ENCODE measurements around the gene ABHD12. TPM values are rescaled to one million over a fixed set of nuclear protein-coding genes. Genes with fewer than 3 reads are reported as not detected.
"Not testable (repeated sequence)": the region's sequence is repeated elsewhere in the genome, so short reads cannot be mapped to it uniquely, and the experiment has no call there.

The ABHD12 gene
- total RNA-seq, 1 donor from 2014 or later, result 58.0 TPM

DNA sequence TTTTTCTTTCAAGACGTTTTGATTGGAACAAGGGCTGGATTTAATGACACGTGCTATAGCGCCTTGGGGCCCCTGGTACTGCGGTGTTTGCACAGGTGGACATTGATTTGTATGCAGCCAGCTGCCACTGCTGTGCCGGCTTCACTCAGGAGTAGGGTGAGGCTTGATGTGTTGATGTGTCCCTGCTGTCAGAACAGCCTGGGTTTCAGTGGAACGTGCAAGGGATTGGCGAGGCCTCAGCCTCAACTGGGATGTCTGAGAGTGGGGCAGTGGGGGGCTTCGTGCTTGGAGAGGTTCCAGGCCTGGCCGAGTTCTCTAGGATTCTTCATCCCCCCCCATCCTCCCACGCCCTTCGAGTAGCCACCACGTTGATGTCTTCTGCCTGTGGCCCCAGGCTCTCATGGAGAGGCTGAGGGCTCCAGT lies 119.8 kb downstream of the ABHD12 start:
- peak in 1 of 2 experiments; percentile 14 for DNase-seq (ENCODE audit: low spot score in 2 of 2, unreplicated experiment in 2 of 2)
- Mint-ChIP-seq H3K4me3 (no peak overlapping the region), H3K4me1 (no peaks in the 10 kb centered on the region), H3K27ac (no peak overlapping the region), H3K36me3 (peaks cover 35% of the 10 kb centered on the region), H3K9me3 (no peaks in the 10 kb centered on the region), H3K27me3 (ENCODE audit: low read depth) (no peaks in the 10 kb centered on the region)
- no peak for TF ChIP-seq CTCF (IDR thresholded peaks at IDR 0.05; ENCODE audit: unreplicated experiment)

DNA sequence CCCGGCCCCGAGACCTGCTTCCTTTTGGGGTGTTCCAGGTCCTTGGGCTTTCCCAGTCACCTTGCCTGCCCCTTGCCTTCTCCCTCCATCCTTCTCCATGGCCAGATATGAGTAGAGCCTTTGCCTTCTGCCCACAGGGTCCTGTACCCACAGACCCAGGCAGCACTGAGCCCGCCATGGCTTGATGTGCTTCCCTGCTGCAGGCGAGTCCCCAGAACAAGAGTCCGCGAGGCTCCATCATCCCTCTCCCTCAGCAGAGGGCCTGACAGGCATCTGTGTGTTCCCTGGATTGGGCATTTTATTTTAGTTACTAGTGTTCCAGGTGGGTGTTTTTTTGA lies 120.8 kb downstream of the ABHD12 start:
- H3K9me3 Mint-ChIP-seq, result no peaks in the 10 kb centered on the region
- no peak overlapping the region for H3K27ac Mint-ChIP-seq
- no peak overlapping the region for H3K4me3 Mint-ChIP-seq
- peak in 1 of 2 experiments; percentile 33 for DNase-seq (ENCODE audit: low spot score in 2 of 2, unreplicated experiment in 2 of 2)
- TF ChIP-seq CTCF (IDR thresholded peaks at IDR 0.05; ENCODE audit: unreplicated experiment), result no peak
- no peaks in the 10 kb centered on the region for H3K4me1 Mint-ChIP-seq
- H3K36me3 Mint-ChIP-seq, result peaks cover 35% of the 10 kb centered on the region
- H3K27me3 Mint-ChIP-seq (ENCODE audit: low read depth), result no peaks in the 10 kb centered on the region

DNA sequence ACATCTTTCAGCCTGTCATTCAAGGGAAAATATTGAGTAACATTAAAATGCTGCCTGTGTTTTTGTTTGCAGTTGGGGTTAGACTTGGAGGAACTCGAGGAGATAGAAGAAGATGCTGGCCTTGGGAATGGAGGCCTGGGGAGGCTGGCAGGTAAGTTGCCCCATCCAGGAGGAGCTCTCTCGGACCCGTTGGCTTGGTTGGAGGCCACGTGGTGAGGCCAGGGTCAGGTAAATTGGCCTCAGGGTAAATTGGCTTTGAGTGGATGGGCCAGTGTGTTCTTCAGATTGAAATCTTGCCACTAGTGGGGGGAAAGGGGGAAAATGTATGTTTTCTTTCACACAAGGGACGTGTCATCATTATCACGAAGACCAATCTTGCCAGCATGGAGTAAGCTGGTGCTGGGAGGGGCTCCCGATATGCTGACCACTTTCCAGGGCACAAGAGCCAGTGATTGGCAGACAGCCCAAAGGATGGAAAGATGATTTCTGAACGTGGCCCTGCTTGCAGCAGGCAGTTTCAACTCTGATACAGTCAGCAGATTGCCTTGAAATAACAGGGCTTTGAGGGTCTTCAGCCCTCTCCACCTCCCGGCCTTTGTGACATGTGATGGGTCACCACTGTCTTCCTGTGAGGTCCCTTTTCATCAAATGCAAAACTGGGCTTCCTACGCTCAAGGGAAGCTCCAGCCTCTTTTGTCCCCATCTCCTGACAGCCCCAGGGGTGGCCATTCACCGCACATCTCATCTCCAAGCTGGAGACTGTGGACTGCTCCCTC lies 121.4 kb downstream of the ABHD12 start:
- Mint-ChIP-seq H3K27me3 (ENCODE audit: low read depth) (no peaks in the 10 kb centered on the region), H3K4me1 (no peaks in the 10 kb centered on the region), H3K4me3 (no peak overlapping the region), H3K9me3 (peaks cover 5% of the 10 kb centered on the region), H3K27ac (no peak overlapping the region), H3K36me3 (peaks cover 38% of the 10 kb centered on the region)
- no peak for TF ChIP-seq CTCF (IDR thresholded peaks at IDR 0.05; ENCODE audit: unreplicated experiment)
- no peak for DNase-seq (ENCODE audit: low spot score in 2 of 2, unreplicated experiment in 2 of 2)

DNA sequence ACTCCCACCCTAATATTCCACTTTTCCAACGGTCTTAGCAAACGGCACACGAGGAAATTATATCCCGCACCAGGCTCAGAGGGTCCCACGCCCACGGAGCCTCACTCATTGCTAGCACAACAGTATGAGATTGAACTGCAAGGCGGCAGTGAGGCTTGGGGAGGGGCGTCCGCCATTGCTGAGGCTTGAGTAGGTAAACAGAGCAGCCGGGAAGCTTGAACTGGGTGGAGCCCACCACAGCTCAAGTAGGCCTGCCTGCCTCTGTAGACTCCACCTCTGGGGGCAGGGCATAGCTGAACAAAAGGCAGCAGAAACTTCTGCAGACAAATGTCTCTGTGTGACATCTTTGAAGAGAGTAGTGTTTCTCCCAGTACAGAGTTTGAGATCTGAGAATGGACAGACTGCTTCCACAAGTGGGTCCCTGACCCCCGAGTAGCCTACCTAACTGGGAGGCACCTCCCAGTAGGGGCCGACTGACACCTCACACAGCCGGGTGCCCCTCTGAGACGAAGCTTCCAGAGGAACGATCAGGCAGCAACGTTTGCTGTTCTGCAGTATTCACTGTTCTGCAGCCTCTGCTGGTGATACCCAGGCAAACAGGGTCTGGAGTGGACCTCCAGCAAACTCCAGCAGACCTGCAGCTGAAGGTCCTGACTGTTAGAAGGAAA lies 129.7 kb downstream of the ABHD12 start:
- Mint-ChIP-seq H3K36me3 (peaks cover 51% of the 10 kb centered on the region), H3K9me3 (peaks cover 24% of the 10 kb centered on the region)
- not testable (repeated sequence) for H3K27ac Mint-ChIP-seq; H3K4me1 Mint-ChIP-seq; DNase-seq (ENCODE audit: low spot score in 2 of 2, unreplicated experiment in 2 of 2); H3K4me3 Mint-ChIP-seq; H3K27me3 Mint-ChIP-seq (ENCODE audit: low read depth)

GRCh38 chr20:25259788-25260254 lies 130.8 kb downstream of the ABHD12 start:
- Mint-ChIP-seq H3K36me3 (peaks cover 49% of the 10 kb centered on the region), H3K4me3 (no peak overlapping the region)

More at GRCh38 chr20:25259788-25260254, 130.8 kb downstream of the ABHD12 start:
- Mint-ChIP-seq H3K27ac (no peak overlapping the region), H3K9me3 (peaks cover 24% of the 10 kb centered on the region), H3K27me3 (ENCODE audit: low read depth) (no peaks in the 10 kb centered on the region), H3K4me1 (no peaks in the 10 kb centered on the region)
- no peak for TF ChIP-seq CTCF (IDR thresholded peaks at IDR 0.05; ENCODE audit: unreplicated experiment)
- DNase-seq (ENCODE audit: low spot score in 2 of 2, unreplicated experiment in 2 of 2), result no peak

Measured in mesothelial cell of epicardium (in vitro differentiated cells).